HG03354 (cell line): ENCODE data around the gene SPTBN2.

Experiments used
- ATAC-seq: cut with Tn5 transposase; IDR thresholded peaks from one replicate; pipeline ENCODE4 v1.9.1; 2021; ENCODE audit warnings: mild to moderate bottlenecking; ENCODE audit not compliant: unreplicated experiment, poor library complexity, severe bottlenecking

SPTBN2 gene

DNA sequence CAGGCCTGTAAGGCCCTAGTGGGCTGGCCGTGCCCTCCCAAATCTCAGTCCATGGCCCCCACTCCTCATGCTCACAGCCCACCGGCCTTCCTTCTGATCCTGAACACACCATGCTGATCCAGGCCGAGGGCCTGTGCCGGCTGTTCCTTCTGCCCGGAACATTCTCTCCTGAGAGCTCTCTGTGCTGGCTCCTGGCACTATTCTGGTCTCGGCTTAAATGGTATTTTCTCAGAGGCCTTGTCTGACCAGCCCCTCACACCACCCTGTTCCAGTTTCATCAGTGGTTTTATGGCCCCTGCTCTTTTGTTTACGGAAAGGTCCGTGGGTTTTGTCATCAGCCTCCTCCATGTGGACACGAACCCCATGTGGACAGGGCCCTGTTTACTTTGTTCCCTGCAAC is 22.0 kb downstream of the SPTBN2 start:
- ATAC-seq, result no peak

DNA sequence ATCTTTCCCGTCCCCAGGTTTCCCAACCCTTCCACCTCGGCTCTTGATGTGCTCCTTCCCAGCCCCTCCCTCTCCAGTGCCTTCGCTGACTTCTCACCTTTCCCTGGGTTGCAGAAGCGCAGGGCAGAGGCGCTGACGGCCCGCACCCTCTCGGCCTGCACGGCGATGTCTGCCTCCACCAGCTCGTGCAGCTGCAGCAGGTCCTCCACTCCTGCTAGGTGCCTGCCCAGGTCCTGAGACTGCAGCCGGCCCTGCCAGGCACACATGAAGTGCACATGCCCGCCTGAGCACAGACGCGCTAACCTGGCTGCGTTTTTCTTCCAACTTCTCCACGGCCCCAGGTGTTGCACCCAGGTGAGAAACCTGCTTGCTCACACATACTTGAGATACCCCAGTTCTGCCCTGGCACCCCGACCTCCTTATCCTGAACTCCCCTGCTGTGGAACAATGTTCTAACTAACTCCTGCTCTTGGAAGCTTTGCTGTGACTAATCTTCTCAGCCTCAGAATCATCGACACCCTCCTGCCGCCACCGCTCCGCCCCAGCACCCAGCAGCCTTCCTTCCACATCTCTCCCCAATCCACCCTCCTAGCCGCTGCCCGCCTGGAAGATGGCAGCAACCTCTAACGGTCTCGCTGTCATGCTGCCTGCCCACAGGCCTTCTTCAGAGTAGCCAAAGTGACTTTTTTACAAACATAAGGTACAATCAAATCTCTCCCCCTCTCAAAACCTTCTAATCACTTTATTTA is 23.3 kb downstream of the SPTBN2 start:
- no peak for ATAC-seq

- no peak for ATAC-seq
These were observed 24.2 kb downstream of the SPTBN2 start for GRCh38 chr11:66704659-66705360.

- ATAC-seq, result no peak
These were observed 27.4 kb downstream of the SPTBN2 start for GRCh38 chr11:66701432-66702240.

GRCh38 chr11:66700742-66701141 is 28.3 kb downstream of the SPTBN2 start:
- no peak for ATAC-seq

DNA sequence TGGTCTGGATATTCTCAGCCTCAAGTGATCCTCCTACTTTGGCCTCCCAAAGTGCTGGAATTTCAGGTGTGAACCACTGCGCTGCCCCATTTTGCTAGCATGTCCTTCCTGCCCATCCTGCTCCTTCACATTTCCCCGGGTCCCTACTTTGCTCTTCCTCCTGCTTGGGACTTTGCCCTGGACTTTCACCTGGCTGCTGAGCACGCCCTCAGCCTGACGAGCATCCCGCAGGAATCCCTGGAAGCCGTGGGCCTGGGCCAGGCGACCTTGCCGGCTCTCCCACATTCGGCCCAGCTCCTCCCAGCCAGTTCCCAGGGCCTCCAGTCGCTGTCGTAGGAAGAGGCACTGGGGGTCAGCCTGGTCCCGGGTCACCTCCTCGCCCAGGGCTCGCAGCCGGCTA is 28.7 kb downstream of the SPTBN2 start:
- no peak for ATAC-seq

GRCh38 chr11:66698491-66698890 is 30.5 kb downstream of the SPTBN2 start:
- no peak for ATAC-seq

- no peak for ATAC-seq
These were observed 31.0 kb downstream of the SPTBN2 start for GRCh38 chr11:66697988-66698387.

DNA sequence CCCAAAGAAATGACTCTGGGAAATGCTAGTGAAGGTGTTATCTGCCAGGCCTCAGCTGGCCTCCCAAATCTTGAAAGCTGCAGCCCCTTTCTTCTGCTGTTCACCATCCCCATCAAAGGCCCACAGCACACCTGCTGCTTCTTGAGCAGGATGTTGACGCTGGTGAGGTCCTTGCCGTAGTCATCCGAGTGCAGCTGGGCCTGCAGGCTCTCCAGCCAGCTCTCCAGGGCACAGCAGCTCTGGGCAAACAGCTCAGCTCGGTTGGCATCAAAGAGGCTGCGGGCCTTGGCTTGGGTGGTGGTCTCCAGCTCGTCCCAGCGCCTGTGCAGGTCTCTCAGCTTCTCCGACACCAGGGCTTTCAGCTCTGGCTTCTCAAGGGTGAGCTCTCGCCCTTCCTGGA is 32.9 kb downstream of the SPTBN2 start:
- ATAC-seq, result no peak

GRCh38 chr11:66694732-66695207 is 34.2 kb downstream of the SPTBN2 start:
- no peak for ATAC-seq

GRCh38 chr11:66694056-66694410 is 35.0 kb downstream of the SPTBN2 start:
- ATAC-seq, result no peak

GRCh38 chr11:66693356-66694055 is 35.5 kb downstream of the SPTBN2 start:
- ATAC-seq, result no peak

GRCh38 chr11:66692871-66693331 is 36.1 kb downstream of the SPTBN2 start:
- ATAC-seq, result no peak

- no peak for ATAC-seq
These were observed 36.6 kb downstream of the SPTBN2 start for GRCh38 chr11:66692446-66692845.

- no peak for ATAC-seq
These were observed 37.6 kb downstream of the SPTBN2 start for GRCh38 chr11:66691311-66691980.

GRCh38 chr11:66689661-66690590 is 39.1 kb downstream of the SPTBN2 start:
- ATAC-seq, result no peak

- ATAC-seq, result no peak
These were observed 40.2 kb downstream of the SPTBN2 start for GRCh38 chr11:66688561-66689534.
